ENCODE measurements around the gene NPHS1.
A peak's percentile ranks its signal among the peaks of the same experiment; 100 is the strongest.

NPHS1 gene

DNA sequence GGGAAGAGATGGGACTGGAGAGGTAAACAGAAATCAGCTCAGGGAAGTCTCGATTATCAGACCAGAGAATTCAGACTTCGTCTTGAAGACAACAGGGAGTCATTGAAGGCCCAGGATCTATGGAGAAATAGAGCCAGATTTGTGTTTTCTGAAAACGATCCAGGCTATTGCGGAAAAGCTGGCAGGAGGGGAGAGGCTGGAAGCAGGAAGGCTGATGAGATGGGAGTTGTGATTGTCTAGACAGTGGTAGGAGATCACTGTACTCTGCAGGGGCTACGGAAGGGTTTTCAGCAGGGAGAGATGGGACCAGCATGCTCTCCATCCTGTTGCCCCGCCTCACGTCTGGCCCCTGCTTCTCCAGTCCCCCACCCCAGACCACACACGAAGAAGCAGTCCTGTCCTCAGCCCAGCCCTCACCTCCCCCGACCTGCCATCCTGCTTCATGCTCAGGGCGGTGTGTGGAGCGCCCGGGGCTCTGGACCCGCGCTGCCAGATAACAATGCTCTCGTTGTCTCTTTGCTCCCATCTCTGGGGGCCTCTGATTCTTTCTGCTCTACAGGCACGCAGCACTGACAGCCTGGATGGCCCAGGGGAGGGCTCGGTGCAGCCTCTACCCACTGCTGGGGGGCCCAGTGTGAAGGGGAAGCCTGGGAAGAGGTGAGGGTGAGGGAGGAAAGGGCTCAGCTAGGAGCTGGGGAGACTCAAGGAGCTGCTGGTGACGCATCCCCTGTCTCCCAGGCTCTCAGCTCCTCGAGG, 75.0 kb downstream of the NPHS1 start:
- Mint-ChIP-seq H3K9me3 (no peaks in the 10 kb centered on the region), H3K27ac (no peak overlapping the region), H3K27me3 (peaks cover 2% of the 10 kb centered on the region), H3K4me1 (ENCODE audit: low read depth) (peaks cover 25% of the 10 kb centered on the region), H3K4me3 (no peak overlapping the region), H3K36me3 (ENCODE audit: low read depth) (peaks cover 27% of the 10 kb centered on the region)
- intact Hi-C loops (cut with micrococcal nuclease), result no loop called here

DNA sequence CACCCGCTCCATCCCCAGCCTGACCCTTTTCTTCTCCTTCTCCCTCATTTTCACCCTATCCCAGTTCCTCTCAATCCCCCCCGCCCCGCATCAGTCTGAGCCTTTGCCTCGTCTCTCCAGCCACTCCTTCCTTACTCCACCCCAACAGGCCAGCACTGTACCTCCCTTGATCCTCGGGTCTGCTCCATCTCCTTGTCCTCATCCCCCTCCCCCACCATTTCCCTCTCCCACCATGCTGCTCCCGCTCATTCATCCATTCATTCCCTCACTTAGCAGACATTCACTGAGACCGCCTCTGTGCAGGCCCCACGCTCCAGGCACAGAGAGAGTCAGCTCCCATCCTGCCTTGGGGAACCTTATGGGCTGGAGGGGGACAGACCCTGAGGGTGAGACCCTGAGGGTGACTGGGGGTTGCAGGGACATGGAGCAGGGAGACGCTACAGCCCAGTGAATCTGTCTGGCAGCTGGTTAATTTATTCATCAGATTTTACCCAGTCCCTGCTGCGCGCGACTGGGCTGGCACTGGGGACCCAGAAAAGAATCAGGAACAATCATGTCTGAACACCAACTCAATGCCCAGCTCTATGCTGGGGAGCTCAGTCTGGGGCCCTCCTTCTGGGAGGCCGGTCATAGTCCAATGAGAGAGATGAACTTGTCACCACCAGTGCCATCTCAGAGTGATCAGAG, 76.1 kb downstream of the NPHS1 start:
- peaks cover 25% of the 10 kb centered on the region for H3K4me1 Mint-ChIP-seq (ENCODE audit: low read depth)
- H3K36me3 Mint-ChIP-seq (ENCODE audit: low read depth), result peaks cover 18% of the 10 kb centered on the region
- intact Hi-C loops (cut with micrococcal nuclease), result no loop called here
- peaks cover 2% of the 10 kb centered on the region for H3K27me3 Mint-ChIP-seq
- H3K4me3 Mint-ChIP-seq, result peak overlapping the region; percentile 77
- peak overlapping the region; percentile 77 for H3K27ac Mint-ChIP-seq
- H3K9me3 Mint-ChIP-seq, result no peaks in the 10 kb centered on the region
